ENCODE measurements around the gene JUP.

Gene JUP

DNA sequence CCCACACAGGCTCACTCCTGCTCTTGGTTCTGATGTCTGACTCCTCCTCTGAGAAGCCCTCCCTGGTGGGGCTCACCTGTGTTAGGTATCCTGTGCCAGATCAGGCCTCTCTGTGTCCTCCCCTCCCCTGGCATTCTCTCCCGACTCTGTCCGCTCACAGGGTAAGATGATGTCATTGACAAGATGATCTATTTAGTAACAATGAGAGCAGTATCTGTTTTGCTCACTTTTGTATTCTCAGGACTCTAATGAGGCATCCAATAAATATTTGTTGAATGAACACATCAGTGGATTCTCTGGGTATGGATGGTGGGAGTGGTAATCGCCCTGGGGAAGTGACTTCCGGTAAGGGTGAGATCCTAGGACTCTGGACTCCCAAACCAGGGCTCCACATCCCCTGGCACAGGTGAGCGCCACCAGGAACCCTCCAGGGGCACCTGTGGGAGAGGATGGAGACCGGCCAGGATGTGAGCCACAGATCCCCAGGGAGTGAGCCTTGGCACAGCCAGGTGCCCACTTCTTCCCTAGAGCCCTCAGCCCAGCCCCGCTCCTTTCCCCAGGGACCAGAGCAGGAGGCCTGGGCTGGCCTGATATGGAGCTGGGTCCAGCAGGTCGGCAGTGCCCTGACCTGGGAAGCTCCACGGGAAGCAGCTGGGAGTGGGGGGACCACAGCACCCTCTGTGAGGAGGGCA is 46.7 kb downstream of the JUP start:
- Histone ChIP-seq H3K36me3 (no peaks in the 10 kb centered on the region), H3K4me3 (no peak overlapping the region), H3K9me3 (no peaks in the 10 kb centered on the region), H3K4me1 (peaks cover 0 to 15% (median 3%) of the 10 kb centered on the region in 4 donors), H3K27me3 (peaks cover 3 to 38% of the 10 kb centered on the region in 2 donors), H3K27ac (no peak overlapping the region)
- TF ChIP-seq, protein P1, sequence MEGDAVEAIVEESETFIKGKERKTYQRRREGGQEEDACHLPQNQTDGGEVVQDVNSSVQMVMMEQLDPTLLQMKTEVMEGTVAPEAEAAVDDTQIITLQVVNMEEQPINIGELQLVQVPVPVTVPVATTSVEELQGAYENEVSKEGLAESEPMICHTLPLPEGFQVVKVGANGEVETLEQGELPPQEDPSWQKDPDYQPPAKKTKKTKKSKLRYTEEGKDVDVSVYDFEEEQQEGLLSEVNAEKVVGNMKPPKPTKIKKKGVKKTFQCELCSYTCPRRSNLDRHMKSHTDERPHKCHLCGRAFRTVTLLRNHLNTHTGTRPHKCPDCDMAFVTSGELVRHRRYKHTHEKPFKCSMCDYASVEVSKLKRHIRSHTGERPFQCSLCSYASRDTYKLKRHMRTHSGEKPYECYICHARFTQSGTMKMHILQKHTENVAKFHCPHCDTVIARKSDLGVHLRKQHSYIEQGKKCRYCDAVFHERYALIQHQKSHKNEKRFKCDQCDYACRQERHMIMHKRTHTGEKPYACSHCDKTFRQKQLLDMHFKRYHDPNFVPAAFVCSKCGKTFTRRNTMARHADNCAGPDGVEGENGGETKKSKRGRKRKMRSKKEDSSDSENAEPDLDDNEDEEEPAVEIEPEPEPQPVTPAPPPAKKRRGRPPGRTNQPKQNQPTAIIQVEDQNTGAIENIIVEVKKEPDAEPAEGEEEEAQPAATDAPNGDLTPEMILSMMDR (IDR thresholded peaks at IDR 0.05): no peak
- intact Hi-C loops (cut with DNase I; ENCODE audit: low total_unique reads): loop anchor here (10.0 kb wide), 1 partner anchor 145 kb away; no protein-coding TSS in a partner anchor
- no peak for DNase-seq

GRCh38 chr17:41738801-41739112 is 47.8 kb downstream of the JUP start:
- H3K36me3 ChIP-seq: no peaks in the 10 kb centered on the region
- H3K9me3 ChIP-seq: no peaks in the 10 kb centered on the region
- no peak for DNase-seq
- no peak overlapping the region for H3K27ac ChIP-seq
- intact Hi-C loops (cut with DNase I; ENCODE audit: low total_unique reads): loop anchor here (1.0 to 10.0 kb wide), 2 partner anchors 63 to 146 kb away; no protein-coding TSS in a partner anchor
- H3K4me1 ChIP-seq: peaks cover 0 to 25% (median 12%) of the 10 kb centered on the region in 4 donors
- peaks cover 4 to 49% of the 10 kb centered on the region in 2 donors for H3K27me3 ChIP-seq
- no peak overlapping the region for H3K4me3 ChIP-seq
- TF ChIP-seq, protein P1 (IDR thresholded peaks at IDR 0.05): no peak

GRCh38 chr17:41738077-41738800 is 48.3 kb downstream of the JUP start:
- peaks cover 4 to 54% of the 10 kb centered on the region in 2 donors for H3K27me3 ChIP-seq
- TF ChIP-seq, protein P1 (IDR thresholded peaks at IDR 0.05): peak; percentile 98
- no peak overlapping the region for H3K27ac ChIP-seq
- peaks cover 0 to 27% (median 13%) of the 10 kb centered on the region in 4 donors for H3K4me1 ChIP-seq
- intact Hi-C loops (cut with DNase I; ENCODE audit: low total_unique reads): loop anchor here (1.0 to 10.0 kb wide), 2 partner anchors 63 to 147 kb away; no protein-coding TSS in a partner anchor
- H3K9me3 ChIP-seq: no peaks in the 10 kb centered on the region
- no peaks in the 10 kb centered on the region for H3K36me3 ChIP-seq
- peak; percentile 71 to 81 for DNase-seq
- H3K4me3 ChIP-seq: no peak overlapping the region

DNA sequence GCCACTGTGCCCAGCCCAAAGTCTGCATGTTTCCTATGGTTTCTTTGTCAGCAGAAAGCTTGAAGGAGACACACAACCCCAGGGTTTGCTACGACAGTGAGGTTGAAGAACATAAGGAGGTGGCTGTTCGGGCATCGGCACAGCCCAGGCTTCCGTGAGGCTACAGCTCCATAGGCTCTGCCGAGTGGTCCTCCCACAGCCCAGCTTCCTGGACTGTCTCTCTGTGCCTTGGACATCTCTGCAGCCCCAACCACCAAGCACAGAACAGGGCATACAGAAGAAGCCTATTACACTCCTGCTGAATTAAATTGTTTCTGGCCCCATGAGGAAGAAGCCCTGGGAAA is 48.9 kb downstream of the JUP start:
- no peak for DNase-seq
- Histone ChIP-seq H3K4me3 (no peak overlapping the region), H3K27ac (no peak overlapping the region), H3K27me3 (peaks cover 4 to 60% of the 10 kb centered on the region in 2 donors), H3K36me3 (no peaks in the 10 kb centered on the region), H3K9me3 (no peaks in the 10 kb centered on the region), H3K4me1 (peaks cover 0 to 27% (median 13%) of the 10 kb centered on the region in 4 donors)
- TF ChIP-seq, protein P1 (IDR thresholded peaks at IDR 0.05): no peak
- intact Hi-C loops (cut with DNase I; ENCODE audit: low total_unique reads): loop anchor here (1.0 to 10.0 kb wide), 2 partner anchors 64 to 147 kb away; no protein-coding TSS in a partner anchor

DNA sequence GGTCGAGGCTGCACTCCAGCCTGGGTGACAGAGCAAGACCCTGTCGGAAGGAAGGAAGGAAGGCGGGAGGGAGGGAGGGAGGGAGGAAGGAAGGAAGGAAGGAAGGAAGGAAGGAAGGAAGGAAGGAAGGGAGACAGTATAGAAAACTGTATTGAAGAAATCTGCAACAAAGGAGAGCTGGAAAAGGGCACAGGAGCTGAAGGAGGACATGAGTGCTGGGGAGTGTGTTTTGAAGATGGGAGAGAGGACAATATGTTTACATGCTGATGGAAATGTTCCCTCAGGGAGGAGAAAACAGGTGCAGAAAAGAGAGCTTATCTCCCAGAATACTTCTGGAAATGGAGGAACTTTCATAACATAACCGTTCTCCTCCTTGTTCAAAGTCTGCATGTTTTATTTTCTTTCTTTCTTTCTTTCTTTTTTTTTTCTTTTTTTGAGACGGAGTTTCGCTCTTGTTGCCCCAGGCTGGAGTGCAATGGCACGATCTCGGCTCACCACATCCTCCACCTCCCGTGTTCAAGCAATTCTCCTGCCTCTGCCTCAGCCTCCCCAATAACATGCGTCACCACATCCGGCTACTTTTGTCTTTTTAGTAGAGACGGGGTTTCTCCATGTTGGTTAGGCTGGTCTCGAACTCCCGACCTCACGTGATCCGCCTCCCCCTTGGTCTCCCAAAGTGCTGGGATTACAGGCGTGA is 49.4 kb downstream of the JUP start:
- Histone ChIP-seq H3K4me1 (peaks cover 0 to 27% (median 13%) of the 10 kb centered on the region in 4 donors), H3K4me3 (no peak overlapping the region), H3K27ac (no peak overlapping the region), H3K36me3 (no peaks in the 10 kb centered on the region), H3K27me3 (peaks cover 4 to 65% of the 10 kb centered on the region in 2 donors), H3K9me3 (no peaks in the 10 kb centered on the region)
- DNase-seq: no peak
- TF ChIP-seq, protein P1 (IDR thresholded peaks at IDR 0.05): no peak
- intact Hi-C loops (cut with DNase I; ENCODE audit: low total_unique reads): loop anchor here (10.0 kb wide), 1 partner anchor 148 kb away; no protein-coding TSS in a partner anchor

Measured in tibial artery (tissue), 4 donors.